GM21447 (cell line): ENCODE measurements around the gene KLHL21.
"Not testable (repeated sequence)": the region's sequence is repeated elsewhere in the genome, so short reads cannot be mapped to it uniquely, and the experiment has no call there.

ENCODE experiments used
- ATAC-seq: cut with Tn5 transposase; IDR thresholded peaks from one replicate; pipeline ENCODE4 v1.9.1; 2021; ENCODE audit not compliant: unreplicated experiment

Gene KLHL21

DNA sequence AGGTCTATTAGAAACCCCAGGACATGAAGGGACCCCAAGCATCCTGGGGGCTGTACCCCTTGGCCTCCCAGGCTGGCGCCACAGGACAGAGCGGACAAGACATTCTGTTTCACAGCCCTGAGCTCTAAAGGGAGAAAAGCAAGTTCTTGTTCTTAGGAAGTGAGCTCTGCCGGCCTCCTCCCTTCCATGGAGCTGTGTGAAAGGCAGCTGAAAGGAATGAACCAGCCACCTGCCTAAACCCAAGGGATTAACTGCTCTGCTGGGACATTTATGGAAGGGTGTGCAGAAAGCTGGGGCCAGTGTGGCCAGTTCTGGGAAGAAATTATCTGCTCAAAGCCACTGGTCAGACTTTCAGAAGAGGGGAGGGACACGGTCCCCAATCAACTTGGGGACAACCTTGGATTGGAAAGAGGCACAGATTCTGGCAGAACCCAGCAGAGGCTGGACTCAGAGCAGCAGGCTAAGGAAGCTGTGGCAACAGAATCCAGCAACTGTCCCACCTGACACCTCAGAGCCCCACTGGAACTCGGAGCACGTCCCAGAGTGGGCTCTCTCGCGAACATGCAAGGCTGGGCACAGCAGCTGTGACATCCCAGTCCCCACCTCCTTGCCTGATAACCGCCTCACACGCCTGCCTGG is 2.1 kb downstream of the KLHL21 start:
- no peak for ATAC-seq

DNA sequence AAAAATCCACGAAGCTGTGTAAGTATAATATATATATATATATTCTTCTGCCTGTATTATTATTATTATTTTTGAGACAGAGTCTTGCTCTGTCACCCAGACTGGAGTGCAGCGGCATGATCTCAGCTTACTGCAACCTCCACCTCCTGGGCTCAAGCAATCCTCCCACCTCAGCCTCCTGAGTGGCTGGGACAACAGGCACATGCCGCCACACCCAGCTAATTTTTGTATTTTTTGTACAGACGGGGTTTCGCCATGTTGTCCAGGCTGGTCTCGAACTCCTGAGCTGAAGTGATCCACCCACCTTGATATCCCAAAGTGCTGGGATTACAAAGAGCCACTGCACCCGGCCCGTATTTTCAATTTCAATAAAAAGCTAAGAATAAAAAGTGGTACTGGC is 2.7 kb downstream of the KLHL21 start:
- not testable (repeated sequence) for ATAC-seq

DNA sequence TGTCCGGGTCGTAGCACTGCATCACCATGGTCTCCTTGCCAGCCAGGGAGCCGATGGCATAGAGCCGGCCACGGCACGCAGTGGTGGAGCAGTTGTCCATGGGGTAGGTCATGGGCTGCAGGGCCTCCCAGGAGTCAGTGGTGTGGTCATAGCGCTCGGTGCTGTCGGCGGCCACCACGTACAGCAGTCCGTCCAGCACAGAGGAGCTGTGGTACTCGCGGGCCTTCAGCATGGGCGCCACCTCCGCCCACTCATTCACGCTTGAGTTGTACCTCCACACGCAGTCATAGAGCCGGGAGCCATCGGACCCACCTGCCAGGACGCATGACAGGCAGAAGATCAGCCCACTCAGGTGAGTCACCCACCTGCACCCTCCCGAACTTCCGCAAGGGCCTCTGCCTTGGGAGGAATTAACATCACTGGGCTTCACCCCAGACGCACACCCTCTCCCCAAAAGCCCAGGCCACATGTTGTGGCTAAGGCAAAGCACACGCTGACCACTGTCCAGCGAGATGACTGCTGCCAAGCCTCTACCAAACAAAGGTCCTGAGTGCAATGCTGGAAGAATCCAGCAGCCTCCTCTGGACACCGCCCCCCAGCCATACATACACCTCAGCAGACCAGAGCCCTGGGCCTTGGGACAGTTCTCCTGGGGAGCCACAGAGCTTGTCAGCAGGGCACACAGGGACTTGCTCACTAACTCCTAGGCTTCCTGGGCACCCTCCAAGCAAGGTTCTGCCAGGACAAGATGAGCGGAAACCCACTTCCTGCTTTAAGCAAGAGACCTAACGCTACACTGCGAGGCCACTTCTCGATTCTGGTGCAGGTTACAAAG is 3.3 kb downstream of the KLHL21 start:
- ATAC-seq = no peak

DNA sequence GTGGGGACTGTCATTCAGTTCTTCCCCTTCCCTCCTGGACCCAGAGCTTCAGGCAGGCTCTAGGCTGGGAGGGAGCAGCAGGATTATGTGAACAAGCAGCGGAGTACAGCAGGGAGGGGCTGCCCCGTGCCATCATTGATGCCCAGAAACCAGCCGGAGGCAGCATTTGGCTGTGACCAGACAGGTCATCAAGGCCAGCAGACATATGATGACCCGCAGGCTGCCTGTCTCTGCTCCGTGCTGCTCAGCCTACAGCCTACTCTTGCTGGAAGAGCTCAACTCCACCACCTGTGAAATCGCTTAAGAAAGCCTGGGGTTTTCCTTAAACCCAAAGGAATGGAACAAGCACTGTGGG is 4.9 kb downstream of the KLHL21 start:
- no peak for ATAC-seq

DNA sequence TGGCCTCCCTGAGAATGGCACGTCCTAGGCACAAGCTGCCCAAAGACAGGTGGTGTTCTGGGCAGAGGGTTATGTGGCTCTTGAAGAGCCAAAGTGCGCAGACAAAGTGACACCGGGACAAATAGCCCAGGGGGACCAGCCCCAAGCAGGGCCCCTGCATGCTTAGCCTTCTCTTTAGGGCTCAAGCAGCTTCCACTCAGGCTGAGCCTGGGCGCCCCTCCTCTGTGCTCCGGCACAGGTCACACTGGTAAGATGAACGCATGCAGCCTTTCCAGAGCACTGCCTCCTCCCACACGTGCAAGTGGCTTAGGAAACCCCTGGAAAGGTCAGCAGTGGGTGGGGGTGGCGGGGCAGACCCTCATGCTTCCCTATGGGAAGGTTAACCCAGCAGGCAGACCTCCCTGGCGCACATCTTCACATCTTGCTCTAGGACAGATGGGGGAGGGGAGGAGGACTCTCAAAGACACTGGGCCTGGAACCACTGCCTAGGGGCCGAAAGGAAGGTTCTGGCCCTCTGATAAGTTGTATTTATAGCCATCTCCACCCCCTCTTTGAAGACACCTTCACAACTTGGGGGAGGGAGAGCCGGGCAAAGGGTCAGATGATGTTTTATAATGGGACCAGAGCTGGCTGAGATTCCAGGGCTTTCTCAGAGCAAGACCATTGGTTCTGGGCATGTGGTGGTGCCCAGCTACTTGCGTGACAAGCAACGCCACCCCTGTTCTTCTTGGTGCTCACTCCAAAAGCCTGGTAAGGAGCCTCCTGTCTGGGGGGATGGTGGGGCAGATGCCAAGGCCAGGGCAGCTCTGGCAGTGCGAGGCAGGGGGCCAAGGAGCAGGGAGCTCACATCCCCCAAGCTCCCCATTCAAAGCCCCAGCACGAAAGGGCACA is 5.5 kb downstream of the KLHL21 start:
- ATAC-seq = no peak

DNA sequence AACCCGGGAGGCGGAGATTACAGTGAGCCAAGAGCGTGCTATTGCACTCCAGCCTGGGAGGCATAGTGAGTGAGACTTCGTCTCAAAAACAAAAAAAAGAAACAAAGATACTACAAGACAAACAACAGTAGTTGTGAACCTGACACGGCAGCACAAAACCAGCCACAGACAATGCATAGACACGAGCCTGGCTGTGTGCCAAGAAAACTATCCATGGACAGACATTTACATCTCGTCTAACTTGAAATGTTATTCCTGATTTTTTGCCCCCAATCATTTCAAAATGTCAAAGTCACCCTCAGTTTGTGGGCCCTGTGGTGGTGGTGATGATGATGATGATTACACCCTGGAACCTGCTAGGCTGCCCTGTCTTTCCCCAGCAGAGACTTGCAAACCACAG is 6.3 kb downstream of the KLHL21 start:
- ATAC-seq = no peak

DNA sequence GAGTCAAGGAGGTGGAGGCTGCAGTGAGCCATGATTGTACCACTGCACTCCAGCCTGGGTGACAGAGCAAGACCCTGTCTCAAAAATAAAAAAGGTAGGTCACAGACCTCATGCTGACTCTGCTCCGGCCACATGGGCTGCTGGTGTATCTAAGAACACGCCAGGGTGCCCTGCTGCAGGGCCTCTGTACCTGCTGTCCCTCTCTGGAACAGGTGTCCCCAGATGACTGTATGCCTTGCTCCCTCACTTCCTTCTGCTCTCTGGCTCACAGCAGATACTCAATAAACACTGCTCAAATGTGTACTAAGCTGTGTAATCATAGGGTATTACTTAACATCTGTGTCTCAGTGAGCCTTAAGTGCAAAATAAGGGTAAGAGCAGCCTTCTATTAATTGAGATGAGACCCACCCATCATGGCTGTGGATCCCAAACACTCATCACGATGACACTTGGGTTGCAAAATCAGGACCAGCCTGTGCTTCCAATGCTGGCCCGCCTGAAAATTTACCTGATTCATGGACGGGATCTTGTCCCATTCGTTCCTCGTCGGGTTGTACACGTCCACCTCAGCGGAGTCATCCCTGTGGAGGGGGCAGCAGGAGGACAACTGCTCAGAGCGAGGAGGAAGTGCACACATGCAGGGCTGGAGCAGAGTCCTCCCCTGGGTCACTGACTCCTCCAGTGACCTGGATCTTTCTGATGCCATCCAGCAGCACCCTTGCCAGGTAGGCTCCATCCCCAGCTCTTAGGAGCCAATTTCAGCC is 7.5 kb downstream of the KLHL21 start:
- no peak for ATAC-seq

DNA sequence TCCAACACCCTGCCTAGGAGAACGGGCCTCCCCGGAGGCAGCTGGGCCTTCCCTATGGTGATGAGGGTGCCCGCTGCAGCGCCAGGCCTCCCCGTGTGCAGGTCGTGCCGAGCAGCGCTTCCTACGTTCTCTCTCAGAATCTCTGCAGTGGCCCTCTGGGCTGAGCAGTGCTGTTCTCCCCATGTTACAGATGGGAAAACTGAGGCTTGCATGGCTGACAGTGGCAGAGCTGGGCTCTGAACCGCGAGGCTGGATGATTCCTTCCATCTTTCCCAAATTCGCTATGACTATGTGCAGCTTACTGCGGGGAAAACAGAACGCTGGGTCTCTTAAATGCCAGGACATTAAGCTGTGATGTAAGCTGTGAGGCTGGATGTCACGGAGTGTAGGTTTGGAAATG is 8.9 kb downstream of the KLHL21 start:
- ATAC-seq = no peak

DNA sequence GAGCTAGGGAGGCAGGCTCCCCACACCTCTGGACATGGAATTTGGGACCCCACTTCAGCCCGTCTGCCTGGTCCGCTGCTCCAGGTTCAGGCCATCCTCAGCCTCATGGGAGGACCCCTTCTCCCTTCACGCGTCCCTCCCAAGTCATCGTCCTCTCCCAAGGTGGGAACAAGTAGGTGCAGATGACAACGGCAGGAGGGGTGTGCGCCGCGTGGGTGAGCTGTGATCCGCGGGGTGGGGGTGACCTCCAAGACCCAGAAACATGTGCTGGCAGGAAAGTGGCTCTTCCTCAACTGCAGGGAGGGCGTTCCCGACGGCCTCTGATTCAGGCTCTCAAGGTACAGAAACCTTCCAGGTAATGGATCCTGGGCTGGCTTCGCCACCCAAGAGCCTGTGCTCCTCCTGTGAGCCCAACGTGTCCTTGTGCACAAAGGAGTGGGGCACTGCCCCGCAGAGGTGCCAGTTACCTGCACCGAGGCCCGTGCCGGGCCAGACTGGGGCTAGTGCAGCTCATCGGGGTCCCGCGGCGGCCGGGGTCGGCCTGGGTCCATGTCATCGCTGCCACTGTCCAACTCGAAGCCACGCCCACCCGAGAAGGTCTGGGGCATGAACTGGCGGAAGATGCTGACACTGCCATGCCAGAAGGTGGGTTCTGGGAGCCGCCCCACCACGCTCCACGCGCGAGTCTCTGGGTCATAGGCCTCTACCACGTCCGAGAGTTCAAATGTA is 9.6 kb downstream of the KLHL21 start:
- ATAC-seq = no peak

DNA sequence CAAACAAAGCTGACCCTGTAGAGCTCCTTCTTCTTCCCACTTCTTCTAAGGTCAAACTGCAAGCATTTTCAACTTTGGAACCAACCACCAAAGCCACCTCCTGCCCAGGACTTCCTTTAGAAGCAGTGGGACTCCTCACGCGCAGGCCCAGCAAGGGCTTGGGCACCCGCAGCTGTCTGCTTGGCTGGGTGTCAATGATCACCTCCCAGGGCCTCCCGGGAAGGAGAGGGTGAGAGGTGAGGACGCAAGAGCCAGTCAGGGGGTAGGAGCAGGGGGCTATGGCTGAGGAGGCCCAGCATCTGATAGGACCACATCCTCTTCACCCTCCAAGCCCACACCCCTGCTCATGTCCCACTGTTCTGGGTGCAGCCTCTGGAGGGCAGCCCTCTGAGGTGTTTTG is 10.2 kb downstream of the KLHL21 start:
- no peak for ATAC-seq

DNA sequence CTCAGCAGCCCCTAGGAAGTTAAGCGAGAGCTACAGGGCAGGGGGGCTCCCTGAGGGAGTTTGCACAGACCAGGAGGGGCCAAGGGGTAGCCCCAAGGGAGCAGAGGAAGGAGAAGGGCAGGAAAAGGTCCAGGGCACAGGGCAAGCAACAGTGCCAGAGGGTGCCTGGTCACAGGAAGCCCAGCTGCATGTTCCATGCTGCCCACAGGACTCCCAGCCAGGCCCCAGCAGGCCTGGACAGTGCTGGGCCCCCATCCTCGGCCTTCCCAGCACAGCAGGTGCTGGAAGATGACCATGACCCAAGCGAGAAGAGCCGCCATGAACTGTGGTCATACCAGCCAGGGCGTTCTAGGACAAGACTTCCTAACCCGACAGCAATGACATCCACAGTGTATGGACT is 11.0 kb downstream of the KLHL21 start:
- no peak for ATAC-seq

DNA sequence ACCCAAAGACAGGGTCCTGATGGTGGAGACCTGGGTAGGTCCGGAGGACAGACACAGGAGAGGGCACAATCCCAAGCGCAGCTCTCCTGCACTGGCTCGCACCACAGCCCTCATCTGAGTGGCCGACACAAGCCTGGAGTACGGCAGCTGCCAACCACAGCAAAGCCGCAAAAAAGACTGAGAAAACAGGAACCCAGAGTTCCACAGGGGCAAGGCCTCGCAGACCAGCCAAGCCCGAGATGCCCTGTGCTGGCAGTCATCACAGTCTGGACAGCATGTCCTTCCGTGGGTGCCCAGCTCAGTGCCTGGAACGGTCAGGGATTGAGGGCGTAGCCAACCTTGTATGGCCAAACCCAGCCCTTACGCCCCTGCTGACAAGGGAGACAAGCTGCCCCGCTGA is 11.4 kb downstream of the KLHL21 start:
- no peak for ATAC-seq

DNA sequence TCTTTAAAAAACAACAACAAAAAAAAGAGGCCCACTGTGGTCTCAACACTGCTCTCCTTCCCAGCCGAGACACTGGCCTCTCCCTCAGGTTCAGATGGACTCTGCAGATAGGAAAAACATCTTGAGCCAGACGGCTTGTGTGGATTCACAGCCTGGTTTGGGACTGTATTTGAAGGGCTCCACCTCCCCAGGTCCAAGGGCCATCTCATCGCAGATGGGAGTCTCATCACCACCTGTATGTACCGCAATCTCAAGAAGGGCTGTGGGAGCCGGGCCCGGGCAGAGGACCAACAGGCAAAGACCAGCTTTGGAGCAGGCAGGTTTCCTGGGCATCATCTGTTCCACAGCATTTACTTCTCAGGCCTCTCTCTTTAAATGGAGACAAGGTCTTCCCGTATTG is 12.6 kb downstream of the KLHL21 start:
- no peak for ATAC-seq

DNA sequence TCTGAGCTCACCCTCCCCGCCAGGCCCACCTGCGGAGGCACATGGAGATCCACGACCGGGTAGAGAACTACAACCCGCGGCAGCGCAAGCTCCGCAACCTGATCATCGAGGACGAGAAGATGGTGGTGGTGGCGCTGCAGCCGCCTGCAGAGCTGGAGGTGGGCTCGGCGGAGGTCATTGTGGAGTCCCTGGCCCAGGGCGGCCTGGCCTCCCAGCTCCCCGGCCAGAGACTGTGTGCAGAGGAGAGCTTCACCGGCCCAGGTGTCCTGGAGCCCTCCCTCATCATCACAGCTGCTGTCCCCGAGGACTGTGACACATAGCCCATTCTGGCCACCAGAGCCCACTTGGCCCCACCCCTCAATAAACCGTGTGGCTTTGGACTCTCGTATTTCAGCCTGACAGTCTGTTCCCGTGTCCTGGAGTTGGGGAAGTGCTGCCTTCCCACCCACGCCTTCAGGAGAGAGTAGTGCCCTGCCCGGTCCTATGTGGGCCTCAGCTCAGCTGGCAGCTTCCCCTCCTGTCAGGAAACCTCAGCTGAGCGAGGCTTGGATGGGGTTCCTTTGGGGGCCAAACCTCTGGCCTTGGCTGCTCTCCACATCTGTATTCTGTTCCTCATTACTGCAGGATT is 13.7 kb downstream of the KLHL21 start:
- ATAC-seq = no peak

DNA sequence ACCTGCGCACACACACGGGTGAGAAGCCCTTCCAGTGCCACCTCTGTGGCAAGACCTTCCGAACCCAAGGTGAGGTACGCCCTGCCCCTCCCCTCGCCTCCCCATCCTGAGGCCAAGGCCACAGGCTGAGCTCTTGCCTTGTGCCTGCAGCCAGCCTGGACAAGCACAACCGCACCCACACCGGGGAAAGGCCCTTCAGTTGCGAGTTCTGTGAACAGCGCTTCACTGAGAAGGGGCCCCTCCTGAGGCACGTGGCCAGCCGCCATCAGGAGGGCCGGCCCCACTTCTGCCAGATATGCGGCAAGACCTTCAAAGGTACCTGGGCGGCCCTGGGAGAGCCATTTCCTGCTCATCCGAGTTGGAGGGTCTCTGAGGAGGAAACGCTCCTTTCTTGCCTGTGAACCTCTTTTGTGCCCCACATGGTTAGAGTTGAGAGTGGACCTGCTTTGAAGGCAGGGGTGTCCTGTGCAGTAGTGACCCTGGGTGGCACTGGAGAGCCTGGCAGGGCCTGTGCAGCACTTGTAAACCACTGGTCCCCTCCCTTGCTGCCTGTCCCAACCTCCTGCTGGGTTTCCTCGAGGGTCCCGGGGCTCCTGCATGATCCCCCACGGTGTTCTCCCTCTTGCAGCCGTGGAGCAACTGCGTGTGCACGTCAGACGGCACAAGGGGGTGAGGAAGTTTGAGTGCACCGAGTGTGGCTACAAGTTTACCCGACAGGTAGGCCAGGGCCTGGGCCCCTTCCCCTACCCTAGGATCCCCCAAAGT is 14.4 kb downstream of the KLHL21 start:
- no peak for ATAC-seq

DNA sequence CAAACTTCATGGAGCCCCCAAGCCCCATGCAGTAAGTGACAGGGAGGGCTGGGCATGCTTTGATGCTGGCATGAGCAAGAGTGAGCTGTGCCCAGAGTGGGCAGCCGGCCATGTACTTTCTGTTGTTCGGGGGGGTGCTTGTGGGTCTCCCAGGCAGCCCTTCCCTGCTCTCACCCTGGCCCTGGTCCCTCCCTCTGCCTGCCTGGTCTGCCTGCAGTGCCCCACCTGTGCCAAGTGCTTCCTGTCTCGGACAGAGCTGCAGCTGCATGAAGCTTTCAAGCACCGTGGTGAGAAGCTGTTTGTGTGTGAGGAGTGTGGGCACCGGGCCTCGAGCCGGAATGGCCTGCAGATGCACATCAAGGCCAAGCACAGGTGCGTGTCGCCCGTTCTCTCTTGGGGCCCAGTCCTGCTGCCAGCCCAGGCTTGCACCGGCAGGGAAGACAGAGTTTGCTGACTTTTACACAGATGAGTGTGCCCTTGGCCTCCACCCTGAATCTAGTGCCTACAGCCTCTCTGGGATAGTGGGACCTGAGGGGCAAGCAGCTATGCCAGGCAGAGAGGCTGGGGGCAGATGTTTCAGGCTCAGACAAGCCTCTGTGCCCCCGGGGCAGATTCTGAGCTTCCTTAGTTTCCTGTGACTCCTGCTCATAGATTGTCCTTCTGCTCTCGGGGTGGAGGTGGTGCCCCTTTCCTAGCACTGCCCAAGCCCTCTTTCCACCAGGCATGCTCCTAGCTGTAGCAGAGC is 15.2 kb downstream of the KLHL21 start:
- no peak for ATAC-seq

DNA sequence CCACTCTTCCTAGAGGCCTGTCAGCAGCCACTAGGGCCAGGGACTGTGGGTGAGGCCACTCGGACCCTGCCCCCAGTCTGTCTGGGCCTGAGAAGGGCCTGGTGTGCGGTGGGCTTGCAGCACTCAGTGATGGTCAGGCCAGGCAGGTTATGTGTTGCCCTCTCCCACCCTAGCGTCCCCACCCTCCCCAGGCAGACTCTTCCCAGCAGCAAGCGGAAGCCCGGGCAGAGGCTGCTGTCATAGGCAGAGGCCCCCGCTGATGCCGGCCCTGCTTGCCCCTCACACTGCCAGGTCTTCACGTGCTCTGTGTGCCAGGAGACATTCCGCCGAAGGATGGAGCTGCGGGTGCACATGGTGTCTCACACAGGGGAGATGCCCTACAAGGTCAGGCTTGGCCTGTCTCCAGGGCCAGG is 16.3 kb downstream of the KLHL21 start:
- no peak for ATAC-seq

DNA sequence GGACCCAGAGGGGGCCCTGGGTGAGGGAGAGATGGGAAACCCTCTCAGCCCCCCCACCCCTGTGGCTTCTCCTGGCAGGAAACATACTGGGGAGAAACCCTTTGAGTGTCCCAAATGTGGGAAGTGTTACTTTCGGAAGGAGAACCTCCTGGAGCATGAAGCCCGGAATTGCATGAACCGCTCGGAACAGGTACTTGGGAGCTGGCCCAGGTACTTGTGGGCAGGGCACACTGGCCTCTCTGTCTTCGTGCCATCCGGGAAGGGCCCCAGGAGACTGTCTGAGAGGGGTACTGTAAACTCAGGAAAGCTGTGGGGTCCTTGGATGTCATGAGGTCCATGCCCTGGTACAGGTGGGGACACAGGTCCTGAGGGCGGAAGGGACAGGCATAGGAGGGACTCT is 16.8 kb downstream of the KLHL21 start:
- no peak for ATAC-seq
